SJCRH30 (cell line): ENCODE data around the gene TANC1. TPM values are rescaled to one million over a fixed set of nuclear protein-coding genes. Genes with fewer than 3 reads are reported as not detected.

Source experiments
- DNase-seq, 2 experiments: peaks; one replicate each; pipeline ENCODE4 v3.0.0-alpha.2; 2015 to 2020
- H3K27ac ChIP-seq: fragments of 250-450 bp; sonication (Bioruptor Pico); 2 replicates; pipeline ENCODE4 v1.5.1; 2020; ENCODE audit warnings: mild to moderate bottlenecking, moderate library complexity
- H3K27me3 ChIP-seq: fragments of 250-450 bp; sonication (Bioruptor Pico); 2 replicates; pipeline ENCODE4 v1.5.1; 2020; ENCODE audit warnings: mild to moderate bottlenecking, moderate library complexity
- H3K36me3 ChIP-seq: fragments of 250-450 bp; sonication (Bioruptor Pico); 2 replicates; pipeline ENCODE4 v1.5.1; 2020; ENCODE audit warnings: mild to moderate bottlenecking, moderate library complexity
- H3K4me1 ChIP-seq: fragments of 250-450 bp; sonication (Bioruptor Pico); 2 replicates; pipeline ENCODE4 v1.5.1; 2020; ENCODE audit warnings: mild to moderate bottlenecking, moderate library complexity
- H3K4me3 ChIP-seq: fragments of 250-450 bp; sonication (Bioruptor Pico); 2 replicates; pipeline ENCODE4 v1.5.1; 2020; ENCODE audit warnings: mild to moderate bottlenecking, moderate library complexity
- H3K9me3 ChIP-seq: fragments of 250-450 bp; sonication (Bioruptor Pico); replicated peaks from 2 replicates; pipeline ENCODE4 v1.5.1; 2020; ENCODE audit warnings: mild to moderate bottlenecking, moderate library complexity
- total RNA-seq: library from RNA; depleted of rRNA; stranded (reverse); fragments of >200 nt; shearing (Covaris generic); gene quantifications from 2 replicates; pipeline ENCODE4 v1.2.3, GENCODE V29; 2014

Gene TANC1
- total RNA-seq, 1 experiment from 2014 or later: 15.1 TPM

DNA sequence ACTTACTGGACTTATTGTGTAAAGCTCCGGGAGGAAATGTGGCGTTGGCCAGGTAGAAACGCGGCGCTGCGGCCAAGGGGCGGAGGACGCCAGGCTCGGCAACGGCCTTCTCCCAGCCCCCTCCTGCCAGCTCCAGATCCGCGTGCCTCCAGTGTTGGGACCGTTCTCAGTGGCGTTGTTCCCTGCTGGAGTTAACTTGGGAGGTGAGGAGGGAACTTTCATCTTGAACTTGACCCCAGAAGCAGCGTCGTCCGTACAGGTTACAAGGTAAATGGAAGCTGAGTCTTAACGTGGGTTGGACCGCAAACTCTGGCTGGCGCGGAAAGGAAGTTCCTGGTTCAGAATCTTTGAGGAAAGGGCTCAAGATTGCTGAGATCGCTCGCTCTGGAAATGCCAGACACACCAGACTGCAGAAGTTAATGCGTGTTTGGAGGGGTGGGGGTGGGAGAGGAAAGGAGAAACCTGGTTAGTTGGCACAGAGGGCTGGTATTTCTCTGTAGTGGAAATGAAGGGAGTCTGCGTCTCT, 1.3 kb downstream of the TANC1 start:
- DNase-seq: peak; percentile 36 to 55
- H3K9me3 ChIP-seq: no peaks in the 10 kb centered on the region
- no peaks in the 10 kb centered on the region for H3K27me3 ChIP-seq
- peaks cover 24% of the 10 kb centered on the region for H3K4me1 ChIP-seq
- peak overlapping the region; percentile 76 for H3K27ac ChIP-seq
- peak overlapping the region; percentile 81 for H3K4me3 ChIP-seq
- no peaks in the 10 kb centered on the region for H3K36me3 ChIP-seq

- H3K9me3 ChIP-seq: no peaks in the 10 kb centered on the region
- peak overlapping the region; percentile 81 for H3K4me3 ChIP-seq
- peaks cover 24% of the 10 kb centered on the region for H3K4me1 ChIP-seq
- H3K27me3 ChIP-seq: no peaks in the 10 kb centered on the region
- peak in 1 of 2 experiments; percentile 23 for DNase-seq
- no peak overlapping the region; the same call in 1 of the 2 replicates for H3K27ac ChIP-seq
- H3K36me3 ChIP-seq: no peaks in the 10 kb centered on the region
Observed at GRCh38 chr2:158970241-158970751, 1.9 kb downstream of the TANC1 start.

- H3K27me3 ChIP-seq: no peaks in the 10 kb centered on the region
- DNase-seq: peak; percentile 79 to 88
- no peaks in the 10 kb centered on the region for H3K36me3 ChIP-seq
- peak overlapping the region; percentile 43 for H3K27ac ChIP-seq
- peak overlapping the region; percentile 16; the same call in 1 of the 2 replicates for H3K4me3 ChIP-seq
- H3K4me1 ChIP-seq: peaks cover 12% of the 10 kb centered on the region
- no peaks in the 10 kb centered on the region for H3K9me3 ChIP-seq
Observed at GRCh38 chr2:158973116-158973956, 4.9 kb downstream of the TANC1 start.

- no peak overlapping the region for H3K27ac ChIP-seq
- H3K36me3 ChIP-seq: no peaks in the 10 kb centered on the region
- no peaks in the 10 kb centered on the region for H3K9me3 ChIP-seq
- H3K4me1 ChIP-seq: peaks cover 12% of the 10 kb centered on the region
- DNase-seq: no peak
- H3K4me3 ChIP-seq: no peak overlapping the region
- no peaks in the 10 kb centered on the region for H3K27me3 ChIP-seq
Observed at GRCh38 chr2:158975271-158975921, 7.0 kb downstream of the TANC1 start.

- Histone ChIP-seq H3K27ac (no peak overlapping the region), H3K9me3 (no peaks in the 10 kb centered on the region), H3K36me3 (no peaks in the 10 kb centered on the region), H3K4me3 (no peak overlapping the region), H3K27me3 (no peaks in the 10 kb centered on the region), H3K4me1 (no peaks in the 10 kb centered on the region)
- DNase-seq: no peak
Observed at GRCh38 chr2:158979772-158980171, 11.3 kb downstream of the TANC1 start.

- DNase-seq: no peak
- Histone ChIP-seq H3K27ac (no peak overlapping the region), H3K27me3 (no peaks in the 10 kb centered on the region), H3K4me1 (no peaks in the 10 kb centered on the region), H3K36me3 (no peaks in the 10 kb centered on the region), H3K9me3 (no peaks in the 10 kb centered on the region), H3K4me3 (no peak overlapping the region)
Observed at GRCh38 chr2:158984604-158985135, 16.2 kb downstream of the TANC1 start.

GRCh38 chr2:158988501-158988900, 20.1 kb downstream of the TANC1 start:
- H3K36me3 ChIP-seq: no peaks in the 10 kb centered on the region
- no peak overlapping the region for H3K27ac ChIP-seq
- no peaks in the 10 kb centered on the region for H3K9me3 ChIP-seq
- no peak overlapping the region for H3K4me3 ChIP-seq
- no peaks in the 10 kb centered on the region for H3K27me3 ChIP-seq
- H3K4me1 ChIP-seq: no peaks in the 10 kb centered on the region
- DNase-seq: no peak

DNA sequence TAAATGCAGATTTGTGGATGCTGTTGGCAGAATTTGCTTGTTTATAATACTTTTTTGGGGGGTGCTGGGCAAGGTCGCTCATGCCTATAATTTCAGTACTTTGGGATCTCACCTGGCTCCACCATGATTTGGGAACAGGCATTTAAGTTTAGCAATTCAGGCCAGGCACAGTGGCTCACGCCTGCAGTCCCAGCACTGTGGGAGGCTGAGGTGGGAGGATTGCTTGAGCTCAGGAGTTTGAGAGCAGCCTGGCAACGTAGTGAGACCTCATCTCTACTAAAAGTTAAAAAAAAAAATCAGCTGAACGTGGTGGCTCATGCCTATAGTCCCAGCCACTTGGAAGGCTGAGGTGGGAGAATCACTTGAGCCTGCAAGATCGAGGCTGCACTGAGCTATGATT, 20.7 kb downstream of the TANC1 start:
- Histone ChIP-seq H3K27ac (no peak overlapping the region), H3K36me3 (no peaks in the 10 kb centered on the region), H3K4me1 (no peaks in the 10 kb centered on the region), H3K27me3 (no peaks in the 10 kb centered on the region), H3K4me3 (no peak overlapping the region), H3K9me3 (no peaks in the 10 kb centered on the region)
- no peak for DNase-seq

GRCh38 chr2:158990397-158991214, 22.2 kb downstream of the TANC1 start:
- H3K9me3 ChIP-seq: no peaks in the 10 kb centered on the region
- H3K4me1 ChIP-seq: no peaks in the 10 kb centered on the region
- H3K36me3 ChIP-seq: no peaks in the 10 kb centered on the region
- no peaks in the 10 kb centered on the region for H3K27me3 ChIP-seq
- DNase-seq: no peak
- H3K27ac ChIP-seq: no peak overlapping the region
- no peak overlapping the region for H3K4me3 ChIP-seq

DNA sequence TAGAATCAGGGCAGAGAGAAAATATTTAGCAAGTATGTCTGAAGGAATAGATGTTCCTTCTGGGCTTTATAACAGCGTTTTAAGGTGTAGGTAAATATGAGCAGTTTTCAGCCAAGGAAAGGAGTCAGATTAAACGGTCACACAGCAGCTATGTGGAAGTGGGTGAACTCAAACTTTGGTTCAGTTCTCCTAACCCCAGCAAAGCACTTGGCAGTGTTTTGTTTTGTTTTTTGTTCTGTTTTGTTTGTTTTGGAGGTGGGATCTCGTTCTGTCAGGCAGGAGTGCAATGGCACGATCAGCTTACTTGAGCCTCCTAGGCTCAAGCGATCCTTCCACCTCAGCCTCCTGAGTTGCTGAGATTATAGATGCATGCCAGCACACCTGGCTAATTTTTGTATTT, 24.6 kb downstream of the TANC1 start:
- H3K9me3 ChIP-seq: no peaks in the 10 kb centered on the region
- DNase-seq: no peak
- H3K4me1 ChIP-seq: no peaks in the 10 kb centered on the region
- no peaks in the 10 kb centered on the region for H3K27me3 ChIP-seq
- no peak overlapping the region for H3K4me3 ChIP-seq
- no peak overlapping the region for H3K27ac ChIP-seq
- no peaks in the 10 kb centered on the region for H3K36me3 ChIP-seq

- no peak overlapping the region for H3K4me3 ChIP-seq
- H3K4me1 ChIP-seq: peaks cover 4% of the 10 kb centered on the region
- H3K36me3 ChIP-seq: no peaks in the 10 kb centered on the region
- no peaks in the 10 kb centered on the region for H3K9me3 ChIP-seq
- no peak for DNase-seq
- H3K27ac ChIP-seq: no peak overlapping the region
- H3K27me3 ChIP-seq: no peaks in the 10 kb centered on the region
Observed at GRCh38 chr2:158993721-158994587, 25.5 kb downstream of the TANC1 start.

GRCh38 chr2:158994920-158995676, 26.7 kb downstream of the TANC1 start:
- Histone ChIP-seq H3K27ac (no peak overlapping the region), H3K36me3 (no peaks in the 10 kb centered on the region), H3K4me3 (no peak overlapping the region), H3K9me3 (no peaks in the 10 kb centered on the region), H3K27me3 (no peaks in the 10 kb centered on the region), H3K4me1 (peaks cover 14% of the 10 kb centered on the region)
- DNase-seq: no peak

DNA sequence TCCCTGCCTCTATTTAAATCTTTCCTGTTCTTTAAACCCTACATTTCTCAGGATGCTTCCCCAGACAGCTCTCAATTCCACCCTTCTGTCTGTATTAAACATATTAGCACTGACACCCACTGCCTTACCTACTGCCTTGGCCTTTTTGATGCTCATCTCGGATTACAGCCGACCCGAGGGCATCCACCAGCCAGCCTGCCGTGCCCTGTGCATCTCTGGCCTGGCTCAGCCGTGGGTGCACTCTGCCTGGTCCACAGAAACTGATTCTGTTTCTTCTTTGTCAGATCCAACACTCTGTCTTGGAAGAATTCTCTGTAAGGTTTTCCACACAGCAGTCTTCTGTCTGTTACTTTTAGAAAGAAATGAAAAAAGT, 27.2 kb downstream of the TANC1 start:
- no peak overlapping the region for H3K27ac ChIP-seq
- H3K4me3 ChIP-seq: no peak overlapping the region
- no peak for DNase-seq
- no peaks in the 10 kb centered on the region for H3K27me3 ChIP-seq
- no peaks in the 10 kb centered on the region for H3K9me3 ChIP-seq
- H3K36me3 ChIP-seq: no peaks in the 10 kb centered on the region
- H3K4me1 ChIP-seq: peaks cover 14% of the 10 kb centered on the region
